Peyer's patch (tissue), 4 donors: Measurements from ENCODE around the gene CHAC1.

Experiments used
- CTCF ChIP-seq, 6 experiments: fragments of 450-650 bp in 4 of 6; fragments of 200-600 bp in 2 of 6; sonication (generic) in 1 of 6; IDR thresholded peaks; one replicate each; pipeline ENCODE4 v1.5.1; 2017 to 2019; ENCODE audit warnings: antibody characterized with exemption in 6 of 6, mild to moderate bottlenecking in 3 of 6, moderate library complexity in 1 of 6
- POLR2A ChIP-seq, 2 donors: fragments of 450-650 bp; IDR thresholded peaks; one replicate each; pipeline ENCODE4 v1.5.1; 2017; ENCODE audit warnings: antibody characterized with exemption in 2 of 2, mild to moderate bottlenecking in 2 of 2, moderate library complexity in 2 of 2

GRCh38 chr15:40928821-40929659 lies 24.2 kb upstream of the CHAC1 start, which contains the start of gene DLL4:
- TF ChIP-seq CTCF (IDR thresholded peaks at IDR 0.05) = peak in 1 of 6 experiments; percentile 31
- TF ChIP-seq POLR2A (IDR thresholded peaks at IDR 0.05) = peak; percentile 85 to 90
